Measurements from ENCODE around the gene MRTFA.

DNA sequence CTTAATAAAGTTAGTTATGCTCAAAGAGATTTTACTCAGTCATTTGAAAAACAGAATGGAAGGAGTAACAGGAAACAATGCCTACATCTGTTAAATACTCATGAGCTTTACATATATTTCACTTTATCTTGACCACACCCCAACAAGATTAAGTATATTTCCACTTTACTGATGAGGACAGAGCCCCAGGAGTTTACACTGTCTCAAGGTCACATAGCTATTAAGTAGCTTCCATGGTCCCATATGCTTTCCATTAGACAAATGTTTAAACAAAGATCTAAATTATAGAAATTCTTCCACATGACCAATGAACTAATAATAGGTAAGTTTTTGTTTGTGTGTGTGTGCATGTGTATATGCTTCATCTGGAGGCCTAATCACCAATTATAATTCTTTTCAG, 30.2 kb downstream of the MRTFA start:
- TF ChIP-seq POLR2A (IDR thresholded peaks at IDR 0.05; ENCODE audit: low read length) (no peak), GATA1 (IDR thresholded peaks at IDR 0.05; ENCODE audit: low read depth, low read length) (no peak)

Data from erythroblast (primary cell).